K562 (cell line): Measurements from ENCODE around the gene SLC22A4. TPM values are rescaled to one million over a fixed set of nuclear protein-coding genes. Genes with fewer than 3 reads are reported as not detected.

Source experiments
- CBX1 ChIP-seq: sonication (generic); IDR thresholded peaks from 2 replicates; pipeline ENCODE4 v1.6.1; 2016; ENCODE audit warnings: antibody characterized with exemption, low read depth, mild to moderate bottlenecking
- CXXC5 ChIP-seq: fragments of 250-450 bp; sonication (Bioruptor Pico); IDR thresholded peaks from 2 replicates; pipeline ENCODE4 v1.8.0; 2022; ENCODE audit warnings: inconsistent platforms, mild to moderate bottlenecking, moderate library complexity
- E4F1 ChIP-seq: fragments of 250-450 bp; sonication (Bioruptor Pico); IDR thresholded peaks from 2 replicates; pipeline ENCODE4 v1.5.0; 2021; ENCODE audit warnings: mild to moderate bottlenecking, borderline replicate concordance
- HLTF ChIP-seq: fragments of 450-650 bp; IDR thresholded peaks from 2 replicates; pipeline ENCODE4 v1.6.1; 2016
- HNRNPK ChIP-seq: fragments of 200-400 bp; formaldehyde crosslinking; IDR thresholded peaks from one replicate; pipeline ENCODE4 v1.6.1; 2018; ENCODE audit warnings: mild to moderate bottlenecking, low read depth, low read length; ENCODE audit not compliant: poor library complexity, severe bottlenecking
- MAZ ChIP-seq, 2 experiments: fragments of 450-650 bp in 1 of 2; sonication (generic) in 1 of 2; formaldehyde crosslinking; IDR thresholded peaks in 1 of 2; conservative IDR thresholded peaks in 1 of 2; 2 replicates each; pipeline versions ENCODE4 v1.4.0 to v1.5.0; 2020; ENCODE audit warnings: mild to moderate bottlenecking in 1 of 2, missing genetic modification reagents in 1 of 2
- MEF2D ChIP-seq: conservative IDR thresholded peaks from 2 replicates; pipeline ENCODE4 v1.6.1; 2016; ENCODE audit warnings: low read depth, missing genetic modification characterization, missing compliant biosample characterization
- PCBP2 ChIP-seq: fragments of 200-400 bp; formaldehyde crosslinking; IDR thresholded peaks from 2 replicates; pipeline ENCODE4 v1.6.1; 2018; ENCODE audit warnings: low read length, low read depth, mild to moderate bottlenecking, moderate library complexity; ENCODE audit not compliant: poor library complexity, severe bottlenecking
- RBM22 ChIP-seq: fragments of 200-400 bp; formaldehyde crosslinking; IDR thresholded peaks from 2 replicates; pipeline ENCODE4 v1.6.1; 2018; ENCODE audit warnings: low read length, low read depth; ENCODE audit not compliant: poor library complexity, severe bottlenecking
- RFX1 ChIP-seq: fragments of 450-650 bp; IDR thresholded peaks from 2 replicates; pipeline ENCODE4 v1.6.1; 2016; ENCODE audit warnings: mild to moderate bottlenecking, moderate library complexity
- RFX7 ChIP-seq: fragments of 250-450 bp; sonication (Bioruptor Pico); IDR thresholded peaks from 2 replicates; pipeline ENCODE4 v1.5.1; 2021; ENCODE audit warnings: mild to moderate bottlenecking
- SLC30A9 ChIP-seq: fragments of 250-450 bp; sonication (Bioruptor Pico); IDR thresholded peaks from 2 replicates; pipeline ENCODE4 v1.8.0; 2022; ENCODE audit warnings: mild to moderate bottlenecking, moderate library complexity
- SMAD3 ChIP-seq: fragments of 450-650 bp; formaldehyde crosslinking; conservative IDR thresholded peaks from 2 replicates; pipeline ENCODE4 v1.4.0; 2020; ENCODE audit warnings: mild to moderate bottlenecking
- SRSF7 ChIP-seq: fragments of 200-400 bp; formaldehyde crosslinking; optimal IDR thresholded peaks from 2 replicates; pipeline ENCODE3; 2017; ENCODE audit warnings: mild to moderate bottlenecking, low read depth, low read length
- STAT5A ChIP-seq: IDR thresholded peaks from 2 replicates; pipeline ENCODE4 v1.6.1; 2012; ENCODE audit warnings: low read length, inconsistent platforms, borderline replicate concordance
- THRA ChIP-seq: fragments of 450-650 bp; IDR thresholded peaks from 2 replicates; pipeline ENCODE4 v1.6.1; 2017; ENCODE audit warnings: mild to moderate bottlenecking, moderate library complexity
- USF2 ChIP-seq: sonication (generic); formaldehyde crosslinking; IDR thresholded peaks from 2 replicates; pipeline ENCODE4 v1.5.0; 2020; ENCODE audit warnings: missing genetic modification reagents
- ZBTB49 ChIP-seq: sonication (generic); formaldehyde crosslinking; IDR thresholded peaks from 2 replicates; pipeline ENCODE4 v1.8.0; 2022; ENCODE audit warnings: missing genetic modification reagents, mild to moderate bottlenecking, borderline replicate concordance
- ZNF146 ChIP-seq: IDR thresholded peaks from one replicate; pipeline ENCODE4 v1.6.1; 2018; ENCODE audit warnings: missing compliant biosample characterization; ENCODE audit not compliant: unreplicated experiment
- ZNF174 ChIP-seq: fragments of 250-450 bp; sonication (Bioruptor Pico); IDR thresholded peaks from 2 replicates; pipeline ENCODE4 v1.4.0; 2020; ENCODE audit warnings: mild to moderate bottlenecking
- ZNF232 ChIP-seq: sonication (generic); formaldehyde crosslinking; IDR thresholded peaks from 2 replicates; pipeline ENCODE4 v1.8.0; 2022; ENCODE audit warnings: mild to moderate bottlenecking, missing genetic modification reagents
- ZNF431 ChIP-seq: sonication (generic); formaldehyde crosslinking; IDR thresholded peaks from 2 replicates; pipeline ENCODE4 v1.8.0; 2022; ENCODE audit warnings: mild to moderate bottlenecking, missing genetic modification reagents
- ZNF586 ChIP-seq: fragments of 450-650 bp; formaldehyde crosslinking; conservative IDR thresholded peaks from 2 replicates; pipeline ENCODE4 v1.4.0; 2020; ENCODE audit warnings: mild to moderate bottlenecking, moderate library complexity
- polyA plus RNA-seq, 8 experiments: library from polyadenylated mRNA; depleted of rRNA in 4 of 8; stranded (reverse) in 5 of 8; unstranded in 3 of 8; fragments of >200 nt; fragmentation: Nextera tagmentation in 2 of 8; fragmentation: Illumina TruSeq in 1 of 8; extraction: Ambion mirVana in 2 of 8; extraction: Trizol in 1 of 8; gene quantifications; 2 replicates each; pipeline versions ENCODE4 v1.2.1 to v1.2.3, GENCODE V29; 2011 to 2014; ENCODE audit warnings: inconsistent platforms in 1 of 8, missing spikeins in 1 of 8
- total RNA-seq, 7 experiments: library from RNA; depleted of rRNA in 6 of 7; stranded (reverse); fragments of >200 nt in 6 of 7; fragmentation: Illumina TruSeq in 2 of 7; extraction: Trizol in 2 of 7; gene quantifications; 2 replicates each; pipeline versions ENCODE4 v1.2.1 to v1.2.3, GENCODE V29; 2011 to 2021; ENCODE audit warnings: low replicate concordance in 1 of 7

The SLC22A4 gene
- total and polyA plus RNA-seq, 9 of the 15 experiments (the other 6 are each of a cell fraction or from before 2014, with no cell fraction given): 2.7 to 9.5 (median 6.2) TPM

GRCh38 chr5:132315529-132316067, 21.4 kb downstream of the SLC22A4 start (continued):
- TF ChIP-seq MEF2D (no peak), CBX1 (no peak), ZNF174 (CRISPR knock-in tag) (no peak), THRA (no peak), E4F1 (CRISPR knock-in tag) (no peak), ZBTB49 (no peak), ZNF586 (CRISPR knock-in tag) (no peak), SLC30A9 (CRISPR knock-in tag) (no peak), SRSF7 (no peak), ZNF431 (CRISPR knock-in tag) (no peak), PCBP2 (no peak), HNRNPK (no peak), ZNF146 (no peak), HLTF (0 out of 2 replicates have a peak, but pooled peaks have one; percentile 17), USF2 (CRISPR knock-in tag) (no peak), CXXC5 (CRISPR knock-in tag) (peak; percentile 73), MAZ (CRISPR knock-in tag; conservative IDR thresholded peaks at IDR 0.05 in 1 of 2, IDR thresholded peaks at IDR 0.05 in 1 of 2) (peak in 1 of 2 experiments; percentile 49; a peak in 1 of 4 replicates), RFX1 (no peak), STAT5A (peak; percentile 88), RBM22 (no peak), ZNF232 (CRISPR knock-in tag) (no peak), SMAD3 (CRISPR knock-in tag) (no peak), RFX7 (CRISPR knock-in tag) (no peak)
